ENCODE data around the gene KRTDAP. TPM values are rescaled to one million over a fixed set of nuclear protein-coding genes. Genes with fewer than 3 reads are reported as not detected.

The KRTDAP gene
- total RNA-seq, 1 donor from 2014 or later: not detected

DNA sequence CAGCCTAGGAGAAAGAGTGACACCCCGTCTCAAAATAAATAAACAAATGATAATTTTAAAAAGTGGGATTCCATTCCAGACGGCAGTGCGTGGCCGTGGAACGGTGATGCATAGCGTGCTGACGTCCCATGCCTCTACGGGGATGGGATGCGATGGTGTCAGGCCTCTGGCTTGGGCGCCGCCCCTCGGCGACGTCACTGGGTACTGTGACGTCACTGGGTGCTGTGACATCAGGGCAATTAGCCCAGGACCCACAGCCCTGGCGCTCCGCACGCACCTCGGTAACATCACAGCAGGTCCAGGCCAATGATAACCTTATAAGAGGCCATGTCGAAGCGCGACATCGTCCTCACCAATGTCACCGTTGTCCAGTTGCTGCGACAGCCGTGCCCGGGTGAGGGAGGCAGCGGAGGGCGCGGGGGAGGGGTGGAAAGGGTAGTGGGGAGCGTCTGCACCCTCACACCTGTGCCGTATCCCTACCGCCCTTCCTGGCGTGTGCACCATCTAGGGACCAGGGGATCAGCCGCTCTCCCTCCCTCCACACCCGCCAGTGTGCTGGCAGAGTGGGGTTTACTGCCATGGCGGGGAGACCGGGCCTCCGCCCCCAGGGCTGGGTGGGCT lies 43.0 kb upstream of the KRTDAP start, which contains the start of gene GAPDHS:
Gene GAPDHS, plus strand, starts transcription at position 256 of the 621 bp plus-strand sequence. Its CDS starts 72 bp downstream, at position 328.
- no peaks in the 10 kb centered on the region for H3K9me3 ChIP-seq (replicated peaks)
- no peak for DNase-seq
- peaks cover 71% of the 10 kb centered on the region for H3K27me3 ChIP-seq (ENCODE audit: low read depth)
- peaks cover 10% of the 10 kb centered on the region for H3K4me1 ChIP-seq
- intact Hi-C loops (cut with micrococcal nuclease): no loop called here
- TF ChIP-seq, protein P1, sequence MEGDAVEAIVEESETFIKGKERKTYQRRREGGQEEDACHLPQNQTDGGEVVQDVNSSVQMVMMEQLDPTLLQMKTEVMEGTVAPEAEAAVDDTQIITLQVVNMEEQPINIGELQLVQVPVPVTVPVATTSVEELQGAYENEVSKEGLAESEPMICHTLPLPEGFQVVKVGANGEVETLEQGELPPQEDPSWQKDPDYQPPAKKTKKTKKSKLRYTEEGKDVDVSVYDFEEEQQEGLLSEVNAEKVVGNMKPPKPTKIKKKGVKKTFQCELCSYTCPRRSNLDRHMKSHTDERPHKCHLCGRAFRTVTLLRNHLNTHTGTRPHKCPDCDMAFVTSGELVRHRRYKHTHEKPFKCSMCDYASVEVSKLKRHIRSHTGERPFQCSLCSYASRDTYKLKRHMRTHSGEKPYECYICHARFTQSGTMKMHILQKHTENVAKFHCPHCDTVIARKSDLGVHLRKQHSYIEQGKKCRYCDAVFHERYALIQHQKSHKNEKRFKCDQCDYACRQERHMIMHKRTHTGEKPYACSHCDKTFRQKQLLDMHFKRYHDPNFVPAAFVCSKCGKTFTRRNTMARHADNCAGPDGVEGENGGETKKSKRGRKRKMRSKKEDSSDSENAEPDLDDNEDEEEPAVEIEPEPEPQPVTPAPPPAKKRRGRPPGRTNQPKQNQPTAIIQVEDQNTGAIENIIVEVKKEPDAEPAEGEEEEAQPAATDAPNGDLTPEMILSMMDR (IDR thresholded peaks at IDR 0.05; ENCODE audit: borderline replicate concordance): no peak
- H3K4me3 ChIP-seq: no peak within 1 kb of the TSS
- H3K36me3 ChIP-seq: no peaks in the 10 kb centered on the region
- H3K27ac ChIP-seq (replicated peaks): no peak within 1 kb of the TSS

DNA sequence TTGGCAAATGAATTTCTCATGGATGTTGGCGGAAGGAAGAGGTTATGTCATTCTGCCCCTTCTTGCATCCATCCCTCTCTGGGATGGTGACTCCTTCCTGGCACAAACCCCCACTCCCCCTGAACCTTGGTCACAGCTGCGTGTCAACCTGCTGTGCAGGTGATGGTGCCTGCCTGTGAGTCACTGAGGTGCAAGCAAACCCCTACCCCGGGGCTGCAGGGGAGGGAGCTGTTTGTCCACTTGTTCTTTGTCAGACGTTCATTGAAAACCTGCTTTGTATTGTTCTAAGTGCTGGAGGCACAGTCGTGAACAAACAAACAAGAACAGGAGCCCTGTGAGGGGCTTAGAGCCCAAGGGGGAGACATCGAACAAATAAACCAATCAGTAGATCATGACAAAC lies 41.0 kb upstream of the KRTDAP start:
- intact Hi-C loops (cut with micrococcal nuclease): no loop called here
- no peaks in the 10 kb centered on the region for H3K9me3 ChIP-seq (replicated peaks)
- H3K4me3 ChIP-seq: no peak overlapping the region
- peaks cover 91% of the 10 kb centered on the region for H3K27me3 ChIP-seq (ENCODE audit: low read depth)
- no peak overlapping the region for H3K27ac ChIP-seq (replicated peaks)
- no peaks in the 10 kb centered on the region for H3K36me3 ChIP-seq
- TF ChIP-seq, protein P1 (IDR thresholded peaks at IDR 0.05; ENCODE audit: borderline replicate concordance): no peak
- DNase-seq: no peak
- H3K4me1 ChIP-seq: peaks cover 10% of the 10 kb centered on the region

DNA sequence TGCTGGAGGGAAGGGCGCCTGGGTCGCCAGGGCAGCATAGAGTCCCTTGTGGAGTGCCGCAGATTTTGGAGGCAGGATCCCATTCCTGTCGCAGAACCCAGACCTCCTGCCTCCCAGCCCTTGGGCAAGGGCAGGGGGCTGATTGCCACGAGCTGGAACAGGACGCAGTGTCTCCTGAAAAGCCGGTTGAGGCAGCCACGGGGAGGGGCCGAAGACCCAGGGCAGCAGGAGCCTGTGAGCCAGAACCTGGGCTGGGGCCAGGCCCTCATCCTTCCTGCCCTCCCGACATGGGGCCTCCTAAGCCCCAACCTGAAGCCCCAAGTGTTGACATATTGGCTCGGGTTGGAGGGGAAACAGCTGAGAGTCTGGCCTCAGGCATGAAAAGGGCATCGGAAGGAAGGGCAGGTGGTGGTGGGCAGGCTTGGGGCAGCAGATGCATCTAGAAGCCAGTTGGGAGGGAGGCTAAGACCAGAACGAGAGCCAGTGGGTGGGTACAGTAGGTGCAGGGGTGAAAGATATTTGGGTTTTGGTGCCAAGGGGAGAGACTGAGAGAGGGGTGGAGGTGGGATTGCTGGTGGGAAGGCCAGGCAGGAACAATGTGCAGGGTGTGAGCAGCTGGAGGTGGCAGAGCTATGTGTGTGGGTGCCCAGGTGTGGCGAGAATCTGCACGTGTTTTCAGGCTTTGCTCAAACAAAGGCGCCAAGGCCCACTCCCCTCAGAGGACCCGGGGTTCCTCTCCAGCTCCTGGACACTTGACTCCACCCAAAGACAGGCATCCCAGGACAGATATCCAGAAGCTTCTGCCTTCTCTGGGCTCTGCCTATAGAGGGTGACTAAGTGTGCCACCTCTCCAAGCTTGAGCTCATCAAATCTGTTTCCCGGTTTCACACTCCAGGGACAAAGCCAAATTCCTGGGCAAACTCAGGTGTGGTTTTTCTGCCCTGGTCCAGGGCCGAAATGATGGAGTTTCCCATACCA lies 39.3 kb upstream of the KRTDAP start:
- intact Hi-C loops (cut with micrococcal nuclease): no loop called here
- no peaks in the 10 kb centered on the region for H3K36me3 ChIP-seq
- peaks cover 100% of the 10 kb centered on the region for H3K27me3 ChIP-seq (ENCODE audit: low read depth)
- H3K27ac ChIP-seq (replicated peaks): no peak overlapping the region
- H3K4me1 ChIP-seq: peaks cover 10% of the 10 kb centered on the region
- no peak for DNase-seq
- no peak overlapping the region for H3K4me3 ChIP-seq
- no peaks in the 10 kb centered on the region for H3K9me3 ChIP-seq (replicated peaks)
- TF ChIP-seq, protein P1 (IDR thresholded peaks at IDR 0.05; ENCODE audit: borderline replicate concordance): no peak

DNA sequence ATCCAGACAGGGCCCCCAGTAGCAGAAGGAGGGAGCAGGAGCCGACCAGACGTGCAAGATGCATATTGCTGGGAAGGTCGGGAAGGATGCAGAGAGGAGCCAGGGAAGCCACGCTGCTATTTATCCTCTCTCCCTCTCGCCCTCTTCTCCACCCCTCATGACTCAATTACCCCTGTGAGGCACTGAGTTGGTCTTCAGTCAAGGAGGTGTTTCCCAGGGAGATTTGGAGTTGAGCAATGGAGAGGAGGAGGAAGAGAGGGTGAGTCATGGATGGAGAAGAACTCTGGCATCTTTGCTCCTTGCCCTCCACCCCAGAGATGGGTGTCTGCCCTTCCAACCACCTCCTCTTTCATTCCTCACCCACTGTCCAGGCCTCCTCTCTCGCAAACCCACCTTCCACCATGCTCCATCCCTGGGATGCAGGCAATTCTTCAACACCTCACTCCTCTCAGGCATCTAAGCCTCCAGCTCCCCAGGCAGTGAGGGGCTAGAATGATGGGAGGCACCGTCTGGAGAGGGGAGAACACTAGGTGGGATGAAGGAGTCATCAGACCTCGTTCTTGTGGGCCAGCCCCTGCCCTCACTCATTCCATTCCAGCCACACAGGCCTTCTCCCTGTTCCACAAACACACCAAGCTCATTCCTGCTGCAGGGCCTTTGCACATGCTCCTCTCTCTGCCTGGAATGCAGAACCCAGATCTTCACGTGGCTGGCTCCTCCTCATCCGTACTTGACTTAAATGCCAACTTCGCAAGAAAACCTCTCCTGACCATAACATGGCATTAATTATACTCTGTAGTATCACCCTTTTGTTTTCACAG lies 38.2 kb upstream of the KRTDAP start, which contains the start of gene SBSN:
Gene SBSN, minus strand, starts transcription at position 94 of the 821 bp plus-strand sequence. Its CDS starts 30 bp downstream, at position 64.
- Histone ChIP-seq H3K27ac (replicated peaks) (no peak within 1 kb of the TSS), H3K4me1 (peaks cover 3% of the 10 kb centered on the region), H3K27me3 (ENCODE audit: low read depth) (peaks cover 100% of the 10 kb centered on the region), H3K9me3 (replicated peaks) (no peaks in the 10 kb centered on the region), H3K4me3 (no peak within 1 kb of the TSS), H3K36me3 (no peaks in the 10 kb centered on the region)
- intact Hi-C loops (cut with micrococcal nuclease): no loop called here
- TF ChIP-seq, protein P1 (IDR thresholded peaks at IDR 0.05; ENCODE audit: borderline replicate concordance): no peak
- DNase-seq: no peak

DNA sequence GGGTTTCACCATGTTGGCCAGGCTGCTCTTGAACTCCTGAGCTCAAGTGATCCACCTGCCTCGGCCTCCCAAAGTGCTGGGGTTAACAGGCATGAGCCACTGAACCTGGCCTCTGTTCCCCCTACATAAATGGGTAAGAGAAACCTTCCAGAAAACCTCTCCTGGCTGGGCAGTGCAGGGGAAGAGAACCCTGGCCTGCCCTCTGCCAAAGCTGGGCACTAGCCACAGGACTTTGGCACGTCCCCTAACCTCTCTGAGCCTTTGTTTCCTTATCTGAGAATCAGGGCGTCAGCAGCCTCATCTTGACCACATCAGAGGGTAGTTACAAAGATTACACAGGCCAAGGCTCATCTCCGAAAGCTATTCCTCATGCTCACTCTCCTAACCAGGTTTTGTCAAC lies 35.6 kb upstream of the KRTDAP start:
- no peak overlapping the region for H3K27ac ChIP-seq (replicated peaks)
- TF ChIP-seq, protein P1 (IDR thresholded peaks at IDR 0.05; ENCODE audit: borderline replicate concordance): no peak
- H3K27me3 ChIP-seq (ENCODE audit: low read depth): peaks cover 91% of the 10 kb centered on the region
- DNase-seq: no peak
- H3K36me3 ChIP-seq: no peaks in the 10 kb centered on the region
- H3K4me1 ChIP-seq: no peaks in the 10 kb centered on the region
- no peaks in the 10 kb centered on the region for H3K9me3 ChIP-seq (replicated peaks)
- intact Hi-C loops (cut with micrococcal nuclease): no loop called here
- no peak overlapping the region for H3K4me3 ChIP-seq

Data from left ventricle myocardium inferior (tissue), 1 donor.